GM19455 (cell line): ENCODE data around the gene AGFG1.
A peak's percentile ranks its signal among the peaks of the same experiment; 100 is the strongest.

ENCODE experiments used
- ATAC-seq: cut with Tn5 transposase; IDR thresholded peaks from one replicate; pipeline ENCODE4 v1.9.1; 2021; ENCODE audit not compliant: unreplicated experiment

AGFG1 gene, protein sequence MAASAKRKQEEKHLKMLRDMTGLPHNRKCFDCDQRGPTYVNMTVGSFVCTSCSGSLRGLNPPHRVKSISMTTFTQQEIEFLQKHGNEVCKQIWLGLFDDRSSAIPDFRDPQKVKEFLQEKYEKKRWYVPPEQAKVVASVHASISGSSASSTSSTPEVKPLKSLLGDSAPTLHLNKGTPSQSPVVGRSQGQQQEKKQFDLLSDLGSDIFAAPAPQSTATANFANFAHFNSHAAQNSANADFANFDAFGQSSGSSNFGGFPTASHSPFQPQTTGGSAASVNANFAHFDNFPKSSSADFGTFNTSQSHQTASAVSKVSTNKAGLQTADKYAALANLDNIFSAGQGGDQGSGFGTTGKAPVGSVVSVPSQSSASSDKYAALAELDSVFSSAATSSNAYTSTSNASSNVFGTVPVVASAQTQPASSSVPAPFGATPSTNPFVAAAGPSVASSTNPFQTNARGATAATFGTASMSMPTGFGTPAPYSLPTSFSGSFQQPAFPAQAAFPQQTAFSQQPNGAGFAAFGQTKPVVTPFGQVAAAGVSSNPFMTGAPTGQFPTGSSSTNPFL

DNA sequence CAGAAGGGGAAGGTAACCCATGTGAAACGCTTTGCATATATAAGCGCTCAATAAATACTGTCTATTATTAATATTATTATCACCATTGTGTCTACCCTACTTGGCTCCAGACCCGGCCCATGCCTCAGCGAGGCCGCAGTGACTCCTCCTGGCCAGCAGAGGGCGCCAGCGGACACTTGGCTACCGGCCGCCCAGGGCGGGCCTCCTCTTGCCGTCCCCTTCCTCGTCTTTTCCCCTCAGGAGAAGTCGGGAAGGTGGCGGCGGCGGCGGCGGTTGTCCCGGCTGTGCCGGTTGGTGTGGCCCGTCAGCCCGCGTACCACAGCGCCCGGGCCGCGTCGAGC is at the start of gene AGFG1:
TSS of gene AGFG1 (plus strand) at position 233 of the 341 bp plus-strand sequence. CDS start 266 bp downstream, outside the sequence.
- peak; percentile 91 for ATAC-seq

DNA sequence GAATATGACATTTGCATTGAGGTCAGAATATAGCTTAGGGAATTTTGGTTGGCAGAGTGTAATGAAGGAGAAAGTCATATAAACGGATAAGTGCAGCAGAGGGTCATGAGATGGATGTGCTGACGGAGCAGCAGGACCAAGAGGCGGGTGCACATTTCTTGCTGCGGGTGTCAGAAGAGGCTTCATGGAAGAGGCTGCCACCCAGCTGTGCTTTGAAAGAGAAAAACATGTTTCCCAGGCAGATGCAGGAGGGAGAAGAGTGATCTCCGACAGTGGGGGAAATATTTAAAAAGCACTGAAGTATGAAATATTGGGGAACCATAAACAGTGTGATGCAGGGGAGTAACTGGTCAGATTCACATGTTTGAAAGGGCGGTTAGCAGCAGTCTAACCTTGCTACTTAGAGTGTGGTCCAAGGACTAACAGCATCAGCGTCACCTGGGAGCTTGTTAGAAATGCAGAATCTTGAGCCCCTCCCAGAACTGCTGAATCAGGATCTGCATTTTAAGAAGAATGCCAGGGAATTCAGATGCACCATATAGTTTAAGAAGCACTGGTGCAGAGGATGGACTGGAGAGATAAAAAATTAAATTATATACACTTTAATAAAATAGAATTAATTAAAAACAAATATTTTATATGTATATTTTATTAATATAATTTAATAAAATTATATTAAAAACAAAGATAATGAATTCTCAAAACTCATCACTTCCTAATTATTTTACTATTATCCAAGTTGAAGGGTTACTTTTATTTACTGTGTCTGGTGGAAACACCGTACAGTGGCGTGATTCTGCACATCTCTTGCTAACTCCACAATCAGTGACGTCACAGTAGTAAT is 48.1 kb upstream of the AGFG1 start:
- ATAC-seq: no peak

DNA sequence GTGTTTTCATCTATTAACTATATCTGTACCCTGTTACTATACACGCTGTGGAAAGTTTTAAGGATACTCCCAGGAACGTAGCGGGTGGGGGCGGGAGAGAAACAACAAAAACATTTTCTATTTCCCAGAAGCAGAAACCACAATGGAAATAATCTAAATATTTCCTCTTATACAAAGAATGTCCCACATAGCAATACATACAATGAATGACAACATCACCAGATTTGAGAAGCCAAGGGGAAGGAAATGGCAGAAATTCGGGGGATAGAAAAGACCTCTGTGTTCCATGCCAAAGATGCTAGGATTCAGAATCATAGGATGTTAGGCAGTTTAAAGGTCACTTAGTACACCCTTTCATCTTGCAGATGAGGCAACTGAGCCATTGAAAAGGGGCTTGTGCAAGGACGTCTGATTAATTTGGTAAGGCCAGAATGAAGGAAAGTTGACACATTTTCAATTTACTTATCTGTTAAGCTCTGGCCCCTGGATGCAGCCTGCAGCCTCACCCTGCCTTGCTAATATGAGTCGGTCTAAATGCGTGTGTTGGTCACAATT is 43.1 kb upstream of the AGFG1 start:
- no peak for ATAC-seq

DNA sequence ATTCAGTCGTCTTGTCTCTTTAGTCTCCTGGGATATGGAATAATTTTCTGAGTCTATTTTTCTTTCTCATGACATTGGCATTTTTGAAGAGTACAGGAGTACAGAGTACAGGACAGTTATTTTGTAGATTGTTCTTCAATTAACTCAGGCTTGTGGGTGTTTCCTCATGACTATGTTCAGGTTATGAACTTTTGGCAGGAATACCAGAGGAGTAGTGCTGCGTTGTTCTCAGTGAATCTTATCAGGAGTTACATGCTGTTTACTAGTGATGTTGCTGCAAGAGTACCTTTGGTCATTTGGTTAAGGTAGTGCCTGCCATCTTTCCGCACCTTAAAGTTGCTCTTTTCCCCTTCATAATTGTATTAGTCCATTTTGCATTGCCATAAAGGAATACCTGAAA is 41.3 kb upstream of the AGFG1 start:
- no peak for ATAC-seq

DNA sequence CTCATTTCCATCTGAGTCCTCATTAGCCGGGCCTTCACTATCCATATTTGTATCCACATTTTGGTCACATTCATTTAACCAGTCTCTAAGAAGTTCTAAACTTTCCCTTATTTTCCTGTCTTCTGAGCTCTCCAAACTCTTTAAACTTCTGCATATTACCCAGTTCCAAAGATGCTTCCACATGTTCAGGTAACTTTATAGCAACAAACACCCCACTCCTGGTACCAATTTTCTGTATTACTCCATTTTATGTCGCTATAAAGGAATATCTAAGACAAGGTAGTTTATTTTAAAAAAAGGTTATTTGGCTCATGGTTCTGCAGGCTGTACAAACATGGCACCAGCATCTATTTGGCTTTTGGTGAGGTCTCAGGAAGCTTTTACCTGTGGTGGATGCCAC is 38.8 kb upstream of the AGFG1 start:
- ATAC-seq: no peak

DNA sequence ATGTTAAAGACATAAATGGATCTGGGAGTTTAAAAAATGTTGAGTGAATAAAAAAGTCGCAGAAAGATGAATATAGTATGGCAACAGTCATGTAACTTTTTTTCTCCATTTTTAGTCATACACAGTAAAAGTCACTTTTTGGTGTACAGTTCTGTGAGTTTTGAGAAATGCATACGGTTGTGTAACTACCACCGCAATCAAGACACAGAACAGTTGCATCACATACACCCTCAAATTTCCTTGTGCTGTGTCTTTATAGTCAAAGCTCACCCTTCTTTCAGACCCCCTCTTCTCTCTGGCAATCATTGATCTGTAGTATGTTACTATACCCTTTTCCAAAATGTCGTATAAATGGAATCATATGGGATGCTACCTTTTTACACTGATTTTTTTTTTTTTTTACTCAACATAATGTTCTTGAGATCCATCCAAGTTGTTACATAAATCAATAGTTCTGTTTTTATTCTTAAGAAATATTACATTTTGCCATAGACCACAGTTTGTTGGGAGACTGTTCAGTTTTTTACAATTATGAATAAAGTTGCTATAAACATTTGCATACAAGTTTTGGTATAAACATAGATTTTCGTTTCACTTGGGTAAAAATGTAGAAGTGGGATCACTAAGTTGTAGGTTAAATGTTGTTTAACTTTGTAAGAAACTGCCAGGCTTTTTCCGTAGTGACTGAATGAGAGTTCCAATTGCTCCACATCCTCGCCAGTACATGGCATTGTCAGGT is 35.4 kb upstream of the AGFG1 start:
- ATAC-seq: no peak

DNA sequence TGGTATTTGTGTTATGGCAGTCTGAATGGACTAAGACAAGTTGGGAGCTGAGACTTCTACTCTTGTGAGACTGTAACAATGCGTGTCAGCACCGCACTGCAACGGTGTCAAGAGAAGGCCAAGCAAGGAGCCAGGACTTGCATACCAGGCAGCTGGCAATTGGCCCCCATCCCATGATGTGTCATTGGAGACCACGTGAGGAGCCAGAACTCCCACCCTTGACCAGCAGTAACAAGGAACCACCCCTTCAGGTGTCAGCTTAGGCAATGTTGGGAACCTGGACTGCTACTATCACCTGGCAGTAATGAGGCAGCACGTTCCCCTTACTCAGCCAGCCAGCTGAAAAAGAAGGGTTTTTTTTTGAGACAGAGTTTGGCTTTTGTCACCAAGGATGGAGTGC is 32.7 kb upstream of the AGFG1 start:
- no peak for ATAC-seq

DNA sequence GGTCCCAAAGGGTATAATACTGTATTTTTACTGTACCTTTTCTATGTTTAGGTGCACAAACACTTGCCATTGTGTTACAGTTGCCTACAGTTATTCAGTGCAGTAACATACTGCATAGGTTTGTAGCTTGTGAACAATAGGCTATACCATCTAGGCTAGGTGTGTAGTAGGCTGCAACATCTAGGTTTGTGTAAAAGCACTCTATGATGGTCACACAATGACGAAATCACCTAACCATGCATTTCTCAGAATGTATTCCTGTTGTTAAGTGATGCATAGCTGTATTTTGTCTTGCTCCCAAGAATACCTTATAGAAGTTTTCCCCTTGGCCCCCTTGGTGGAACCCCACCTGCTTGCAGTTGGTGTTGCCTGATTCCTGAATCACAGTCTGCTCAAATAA is 29.3 kb upstream of the AGFG1 start:
- no peak for ATAC-seq

DNA sequence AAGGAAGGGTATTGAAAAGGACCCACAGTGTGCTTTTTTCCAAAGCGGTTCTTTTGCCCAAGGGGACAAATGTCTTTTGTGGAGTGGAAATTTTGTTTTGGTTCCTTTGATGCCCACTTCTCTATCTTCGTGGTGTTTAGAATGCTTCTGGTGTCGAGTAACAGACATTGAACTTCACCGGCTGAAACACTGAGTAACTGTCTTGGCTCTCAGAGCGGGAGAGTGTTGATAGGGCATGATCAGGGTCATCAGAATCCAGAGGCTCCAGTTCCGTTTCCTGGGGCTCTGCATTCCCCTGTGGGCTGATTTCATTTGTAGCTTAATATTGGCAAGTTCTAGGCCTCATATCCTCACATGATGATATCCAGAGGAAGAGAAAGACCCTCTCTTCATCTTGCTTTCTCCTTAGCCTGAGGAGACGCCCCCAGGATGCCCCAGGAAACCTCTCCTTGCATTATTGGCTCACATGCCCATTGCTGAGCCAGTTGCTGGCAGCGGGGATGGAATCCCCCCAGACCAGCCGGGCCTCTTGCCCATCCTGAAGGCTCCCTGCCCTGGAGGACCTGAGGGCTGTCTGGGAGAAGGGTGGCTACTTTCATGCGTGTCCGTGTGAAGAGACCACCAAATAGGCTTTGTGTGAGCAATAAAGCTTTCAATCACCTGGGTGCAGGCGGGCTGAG is 27.9 kb upstream of the AGFG1 start:
- ATAC-seq: no peak

DNA sequence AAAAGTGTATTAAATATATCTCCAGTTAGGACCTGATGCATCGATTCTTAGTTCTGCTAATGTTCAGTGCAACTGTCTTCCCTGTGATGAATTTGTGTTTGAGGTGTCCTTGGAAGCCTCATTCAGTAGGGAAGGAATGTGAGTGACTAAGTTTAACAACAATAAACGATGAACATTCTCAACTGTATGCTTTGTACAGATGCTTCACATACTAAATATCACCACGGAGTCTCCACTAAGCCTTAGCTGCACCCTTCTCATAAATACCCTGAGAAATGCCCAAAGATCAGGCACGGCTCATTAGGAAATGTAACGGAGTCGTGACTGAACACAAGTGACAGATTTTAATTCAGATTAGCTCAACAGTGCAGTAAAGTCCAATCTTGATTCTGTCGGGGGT is 24.4 kb upstream of the AGFG1 start:
- ATAC-seq: no peak

DNA sequence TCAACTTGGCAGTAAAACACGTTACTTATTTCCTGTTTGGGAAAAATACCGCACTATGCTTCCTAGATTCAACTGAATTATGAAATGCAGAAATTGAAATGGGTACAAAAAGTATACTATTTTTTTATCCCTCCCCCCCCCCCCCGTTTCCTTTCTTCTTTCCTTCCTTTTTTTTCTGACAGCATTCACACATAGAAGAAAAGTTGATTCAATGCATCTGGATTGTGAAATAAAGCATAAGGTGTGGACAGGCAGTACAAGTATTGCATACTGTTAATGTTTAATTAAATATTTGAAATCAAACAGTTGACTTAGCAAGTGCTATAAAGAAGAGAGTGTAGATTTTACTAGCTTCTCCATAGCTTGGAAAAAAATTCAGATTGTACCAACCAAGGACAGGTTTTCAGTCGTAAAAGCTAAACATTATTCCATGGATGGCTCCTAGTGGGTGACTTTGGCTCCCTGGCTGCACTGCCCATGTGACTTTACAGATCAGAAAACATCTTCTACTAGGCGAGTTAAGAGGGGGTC is 21.6 kb upstream of the AGFG1 start:
- ATAC-seq: no peak

DNA sequence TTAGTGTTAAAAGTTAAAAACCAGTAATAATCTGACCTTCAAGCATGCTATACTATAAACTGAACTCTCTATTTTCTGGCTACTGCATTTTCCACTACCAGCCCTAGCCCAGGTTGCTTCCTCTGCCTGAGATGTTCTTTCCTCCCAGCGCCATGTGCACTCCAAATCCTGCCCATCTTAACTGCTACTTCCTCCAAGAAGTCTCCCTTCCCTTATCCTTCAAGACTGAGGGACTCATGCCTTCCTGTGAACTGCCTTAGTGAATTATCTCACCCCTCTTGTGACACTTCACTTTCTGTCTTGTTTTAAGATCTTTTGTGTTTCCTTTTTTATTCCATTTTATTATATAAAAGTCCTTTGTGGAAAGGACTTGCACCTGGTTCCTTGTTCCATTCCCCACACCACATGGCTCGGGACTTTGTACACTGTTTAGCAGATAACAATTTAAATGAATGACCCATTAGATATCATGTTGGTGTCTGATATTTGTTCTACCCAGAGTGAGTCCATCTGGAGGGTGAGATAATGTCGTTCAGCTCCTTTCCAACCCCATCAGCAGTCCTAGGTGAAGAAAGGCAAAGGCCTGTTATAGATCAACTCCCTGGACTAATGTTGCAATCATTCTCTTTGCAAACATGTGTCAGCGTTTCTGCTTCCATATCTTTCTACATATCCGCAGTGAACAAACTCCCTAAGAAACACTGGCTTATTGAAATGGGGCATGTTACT is 20.9 kb upstream of the AGFG1 start:
- no peak for ATAC-seq

DNA sequence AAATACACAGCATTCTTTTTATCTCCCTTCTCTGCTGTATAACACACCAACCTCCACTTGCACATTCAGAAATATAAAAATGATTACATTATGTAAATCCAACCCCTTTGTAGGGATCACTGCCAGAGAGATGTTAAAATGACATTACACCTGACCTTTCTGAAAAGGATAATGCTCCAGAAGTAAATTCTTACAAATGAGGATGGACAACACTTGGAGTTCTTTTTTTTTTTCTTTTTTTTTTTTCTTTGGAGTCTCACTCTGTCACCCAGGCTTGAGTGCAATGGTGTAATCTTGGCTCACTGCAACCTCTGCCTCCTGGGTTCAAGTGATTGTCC is 20.3 kb upstream of the AGFG1 start:
- ATAC-seq: no peak

DNA sequence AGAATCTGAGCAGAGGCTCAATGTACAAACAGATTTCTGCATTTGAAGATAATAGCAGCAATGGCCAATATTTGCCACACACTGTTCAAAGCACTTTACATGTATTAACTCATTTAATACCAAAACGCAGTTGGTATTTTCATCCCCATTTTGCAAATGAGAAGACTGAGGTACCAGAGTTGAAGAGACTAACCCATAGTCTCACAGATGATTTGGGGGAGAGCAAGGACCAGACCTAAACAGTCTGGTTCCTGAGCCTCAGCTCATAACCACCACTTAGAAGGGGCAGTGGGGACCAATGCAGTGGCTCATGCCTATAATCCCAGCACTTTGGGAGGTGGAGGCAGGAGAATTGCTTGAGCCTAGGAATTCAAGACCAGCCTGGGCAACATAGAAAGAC is 18.1 kb upstream of the AGFG1 start:
- no peak for ATAC-seq

DNA sequence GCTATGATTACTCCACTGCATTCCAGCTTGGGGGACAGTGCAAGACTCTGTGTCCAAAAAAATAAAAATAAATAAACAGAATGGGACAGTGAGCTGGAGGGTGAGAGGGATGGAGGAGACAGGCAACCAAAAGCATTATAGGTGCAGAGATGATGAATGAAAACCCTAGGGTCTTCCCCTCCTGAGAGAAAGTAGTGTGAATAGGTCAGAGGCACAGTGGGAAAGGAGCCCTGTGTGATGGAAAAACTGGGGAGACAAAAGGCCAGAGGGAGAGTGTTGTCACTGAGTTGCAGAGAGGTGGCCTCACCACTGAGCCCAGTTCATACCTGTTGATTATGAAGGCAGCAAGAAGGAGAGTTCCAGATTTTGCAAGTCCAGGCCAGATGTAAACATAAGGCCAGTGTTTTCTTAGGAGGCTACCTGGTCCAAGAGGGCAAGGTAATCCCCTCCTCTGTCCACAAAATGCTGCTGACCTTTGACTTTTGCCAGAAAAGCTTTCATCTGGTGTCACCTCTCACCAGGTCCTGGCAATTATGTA is 17.6 kb upstream of the AGFG1 start:
- no peak for ATAC-seq

DNA sequence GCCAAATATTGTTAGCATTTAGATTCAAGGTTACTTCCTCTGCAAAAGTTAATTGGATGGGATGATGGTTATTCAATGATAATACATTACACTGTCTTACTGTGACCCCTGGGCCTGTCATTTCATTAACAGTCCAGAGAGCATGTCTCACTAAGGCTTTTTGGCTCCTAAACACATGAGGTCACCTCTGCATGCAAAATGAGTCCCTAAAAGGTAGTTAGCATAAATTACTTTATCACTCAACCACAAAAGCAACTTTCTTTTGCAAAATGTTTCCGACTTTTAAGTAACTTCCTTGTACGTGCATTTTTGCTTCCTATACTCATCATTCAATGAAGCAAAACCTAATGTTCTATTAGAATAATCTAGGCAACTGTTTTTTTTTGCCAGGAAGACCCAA is 16.8 kb upstream of the AGFG1 start:
- no peak for ATAC-seq

DNA sequence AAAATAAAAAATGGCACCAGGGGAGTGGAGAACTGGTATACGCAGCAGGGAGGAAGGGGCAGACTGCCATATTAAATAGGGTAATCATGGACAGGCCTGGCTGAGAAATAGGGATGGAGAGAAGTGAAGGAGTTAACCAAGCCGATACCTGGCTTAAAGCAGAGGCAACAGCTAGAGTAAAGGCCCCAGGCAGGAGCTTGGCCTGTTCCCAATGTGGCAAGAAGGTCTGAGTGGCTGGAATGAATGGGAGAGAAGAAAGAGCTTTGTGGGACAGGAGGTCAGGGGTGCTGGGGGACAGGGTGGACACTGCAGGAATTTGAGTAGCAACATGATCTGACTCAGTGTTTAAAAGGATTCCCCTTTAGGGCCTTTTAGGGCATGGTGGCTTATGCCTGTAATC is 15.9 kb upstream of the AGFG1 start:
- no peak for ATAC-seq

DNA sequence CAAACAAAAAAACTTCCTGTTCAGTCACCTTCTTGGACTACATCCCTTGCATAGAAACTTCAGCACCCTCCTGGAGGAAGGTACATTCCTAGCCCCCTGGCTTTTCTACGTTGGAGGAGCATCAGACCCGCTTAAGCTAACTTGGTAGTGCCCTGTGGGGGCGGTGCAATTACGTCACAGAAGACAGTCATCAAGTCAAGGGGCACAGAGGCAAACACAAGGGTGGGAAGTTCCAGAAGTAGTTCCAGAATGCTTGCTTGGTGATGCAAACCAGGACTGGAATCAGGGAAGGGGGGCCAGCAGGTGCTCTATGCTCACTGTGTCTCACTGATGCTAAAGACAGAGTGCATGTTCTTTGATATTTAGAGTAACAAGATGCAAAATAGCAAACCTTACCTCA is 15.2 kb upstream of the AGFG1 start:
- ATAC-seq: no peak

DNA sequence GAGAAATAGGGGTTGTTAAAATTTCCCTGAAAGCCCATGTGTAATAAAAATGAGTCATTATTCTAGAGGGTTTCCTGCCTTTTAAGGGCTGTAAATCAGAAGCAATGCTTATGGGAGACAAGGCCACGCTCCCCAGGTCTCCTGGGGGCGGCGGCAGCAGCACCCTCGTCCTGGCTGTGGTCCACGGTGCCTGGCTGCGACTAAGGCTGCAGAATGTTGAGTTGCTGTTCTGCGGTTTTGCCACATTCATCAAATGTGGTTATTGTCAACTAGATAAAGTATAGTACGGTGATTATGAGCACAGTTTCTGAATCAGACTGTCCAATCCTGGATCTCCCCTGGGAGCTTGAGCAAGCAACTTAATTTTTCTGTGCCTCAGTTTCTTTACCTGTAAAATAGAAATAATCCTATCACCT is 11.9 kb upstream of the AGFG1 start:
- no peak for ATAC-seq
